Caco-2 (cell line): ENCODE results near the gene RAF1. TPM values are rescaled to one million over a fixed set of nuclear protein-coding genes. Genes with fewer than 3 reads are reported as not detected.
A peak's percentile ranks its signal among the peaks of the same experiment; 100 is the strongest.
"Not testable (repeated sequence)": the region's sequence is repeated elsewhere in the genome, so short reads cannot be mapped to it uniquely, and the experiment has no call there.

Experiments used
- BruUV-seq: library from RNA; stranded (reverse); fragments of 400-500 nt; replicated peaks from 2 replicates; lab custom pipeline; 2021; lab: Mats Ljungman, UMichigan
- CTCF ChIA-PET: fragments of 300-600 bp; sonication (Branson Sonifier 250); formaldehyde crosslinking; loops from one replicate; lab custom pipeline; 2022; ENCODE audit warnings: antibody characterized with exemption; lab: Charles Lee
- POLR2A ChIA-PET: fragments of 300-600 bp; sonication (Branson Sonifier 250); formaldehyde crosslinking; loops from one replicate; lab custom pipeline; 2022; ENCODE audit warnings: antibody characterized with exemption; lab: Charles Lee
- DNase-seq, 2 experiments: peaks; one replicate each; pipeline versions ENCODE4 v3.0.0 to v3.0.0-alpha.2; 2020 to 2022
- H3K27me3 ChIP-seq: replicated peaks from 2 replicates; pipeline ENCODE4 v1.6.0; 2011; ENCODE audit warnings: low read length; ENCODE audit not compliant: control insufficient read depth, insufficient read depth
- H3K36me3 ChIP-seq: 2 replicates; pipeline ENCODE4 v1.5.1; 2011; ENCODE audit warnings: low read length; ENCODE audit not compliant: control insufficient read depth, insufficient read depth
- H3K4me1 ChIP-seq: fragments of 250-450 bp; sonication (Bioruptor Pico); 2 replicates; pipeline ENCODE4 v1.5.1; 2020; ENCODE audit warnings: mild to moderate bottlenecking
- H3K4me3 ChIP-seq: 2 replicates; pipeline ENCODE4 v1.5.1; 2011; ENCODE audit warnings: low read depth, mild to moderate bottlenecking, control low read depth, low read length
- H3K9me3 ChIP-seq: fragments of 250-450 bp; sonication (Bioruptor Pico); 2 replicates; pipeline ENCODE4 v1.5.1; 2020; ENCODE audit warnings: mild to moderate bottlenecking, moderate library complexity
- H3K27ac Mint-ChIP-seq: one replicate; pipeline ENCODE4 v1.8.0; 2022; ENCODE audit warnings: mixed read lengths; ENCODE audit not compliant: unreplicated experiment
- H3K27me3 Mint-ChIP-seq: one replicate; pipeline ENCODE4 v1.8.0; 2022; ENCODE audit warnings: mixed read lengths; ENCODE audit not compliant: insufficient read depth, unreplicated experiment
- H3K36me3 Mint-ChIP-seq: one replicate; pipeline ENCODE4 v1.8.0; 2022; ENCODE audit warnings: mild to moderate bottlenecking, mixed read lengths; ENCODE audit not compliant: insufficient read depth, unreplicated experiment
- H3K4me1 Mint-ChIP-seq: one replicate; pipeline ENCODE4 v1.8.0; 2022; ENCODE audit warnings: low read depth, mixed read lengths; ENCODE audit not compliant: unreplicated experiment
- H3K4me3 Mint-ChIP-seq: one replicate; pipeline ENCODE4 v1.8.0; 2022; ENCODE audit warnings: mild to moderate bottlenecking, moderate library complexity, mixed read lengths; ENCODE audit not compliant: unreplicated experiment
- H3K9me3 Mint-ChIP-seq: one replicate; pipeline ENCODE4 v1.8.0; 2022; ENCODE audit warnings: mixed read lengths; ENCODE audit not compliant: unreplicated experiment
- CTCF ChIP-seq, 2 experiments: fragments of 200-600 bp in 1 of 2; IDR thresholded peaks; 1 replicate in 1 of 2; 2 replicates in 1 of 2; pipeline versions ENCODE4 v1.5.1 to v1.8.0; 2011 to 2022; ENCODE audit warnings: antibody characterized with exemption in 1 of 2, control low read depth in 1 of 2, inconsistent platforms in 1 of 2, low read depth in 1 of 2, low read length in 1 of 2, mild to moderate bottlenecking in 1 of 2, moderate library complexity in 1 of 2; ENCODE audit not compliant: insufficient read depth in 1 of 2, severe bottlenecking in 1 of 2, unreplicated experiment in 1 of 2
- intact Hi-C: fragments of 100-400 bp; cut with micrococcal nuclease; formaldehyde crosslinking; loops from one replicate; pipeline ENCODE4 v1.10.0; 2022; ENCODE audit not compliant: unreplicated experiment
- total RNA-seq: library from RNA; stranded (reverse); gene quantifications from 2 replicates; pipeline ENCODE4 v1.2.3, GENCODE V29; 2022

RAF1 gene
- total RNA-seq, 1 experiment from 2014 or later: 93.6 TPM

GRCh38 chr3:12643724-12644123 is 20.2 kb downstream of the RAF1 start:
- BruUV-seq: no TSS peak
- POLR2A ChIA-PET: no interaction called here
- TF ChIP-seq CTCF (IDR thresholded peaks at IDR 0.05; ENCODE audit: insufficient read depth in 1 of 2, low read depth in 1 of 2, low read length in 1 of 2, severe bottlenecking in 1 of 2, unreplicated experiment in 1 of 2): no peak
- no peaks in the 10 kb centered on the region for H3K9me3 Mint-ChIP-seq
- H3K27ac Mint-ChIP-seq: no peak overlapping the region
- peaks cover 13% of the 10 kb centered on the region for H3K4me1 Mint-ChIP-seq
- no peaks in the 10 kb centered on the region for H3K27me3 Mint-ChIP-seq
- Histone ChIP-seq H3K4me1 (peaks cover 27% of the 10 kb centered on the region; the same call in 1 of the 2 replicates), H3K27me3 (no peaks in the 10 kb centered on the region), H3K4me3 (no peak overlapping the region), H3K9me3 (no peaks in the 10 kb centered on the region), H3K36me3 (no peaks in the 10 kb centered on the region)
- no peak for DNase-seq
- H3K36me3 Mint-ChIP-seq: peaks cover 28% of the 10 kb centered on the region
- no peak overlapping the region for H3K4me3 Mint-ChIP-seq
- intact Hi-C loops: loop anchor here (2.0 kb wide), 1 partner anchor 21 kb away; the partner anchor contains the start of gene RAF1
- CTCF ChIA-PET: no interaction called here

GRCh38 chr3:12643010-12643380 is 20.9 kb downstream of the RAF1 start:
- POLR2A ChIA-PET: interaction anchor here (1.0 kb wide), 1 partner anchor 21 kb away, joined by 3 read pairs; the partner anchor contains the start of gene RAF1
- H3K27ac Mint-ChIP-seq: no peak overlapping the region

GRCh38 chr3:12640853-12641252 is 23.1 kb downstream of the RAF1 start:
- BruUV-seq, H3K4me1 Mint-ChIP-seq, H3K27ac Mint-ChIP-seq, intact Hi-C loops, POLR2A ChIA-PET, H3K9me3 ChIP-seq, CTCF ChIA-PET, H3K27me3 Mint-ChIP-seq, H3K4me3 ChIP-seq, H3K9me3 Mint-ChIP-seq, H3K4me3 Mint-ChIP-seq, H3K27me3 ChIP-seq, DNase-seq, H3K36me3 ChIP-seq: not testable (repeated sequence)
- peaks cover 27% of the 10 kb centered on the region; the same call in 1 of the 2 replicates for H3K4me1 ChIP-seq
- peaks cover 37% of the 10 kb centered on the region for H3K36me3 Mint-ChIP-seq

More at GRCh38 chr3:12643010-12643380, 20.9 kb downstream of the RAF1 start:
- peaks cover 28% of the 10 kb centered on the region for H3K36me3 Mint-ChIP-seq
- H3K4me3 ChIP-seq: no peak overlapping the region
- H3K4me1 Mint-ChIP-seq: peaks cover 13% of the 10 kb centered on the region
- H3K9me3 Mint-ChIP-seq: no peaks in the 10 kb centered on the region
- H3K27me3 Mint-ChIP-seq: no peaks in the 10 kb centered on the region
- DNase-seq: peak in 1 of 2 experiments; percentile 49
- H3K4me3 Mint-ChIP-seq: no peak overlapping the region
- H3K4me1 ChIP-seq: peaks cover 27% of the 10 kb centered on the region; the same call in 1 of the 2 replicates
- no peaks in the 10 kb centered on the region for H3K27me3 ChIP-seq
- H3K9me3 ChIP-seq: no peaks in the 10 kb centered on the region
- no TSS peak for BruUV-seq
- TF ChIP-seq CTCF (IDR thresholded peaks at IDR 0.05; ENCODE audit: insufficient read depth in 1 of 2, low read depth in 1 of 2, low read length in 1 of 2, severe bottlenecking in 1 of 2, unreplicated experiment in 1 of 2): no peak
- CTCF ChIA-PET: no interaction called here
- intact Hi-C loops: loop anchor here (2.0 kb wide), 1 partner anchor 22 kb away; the partner anchor contains the start of gene RAF1
- H3K36me3 ChIP-seq: no peaks in the 10 kb centered on the region
